WTC11 (cell line): ENCODE data around the gene SEMA5B. TPM values are rescaled to one million over a fixed set of nuclear protein-coding genes. Genes with fewer than 3 reads are reported as not detected.

Source experiments
- ATAC-seq: fragments of 200-7000 bp; cut with Tn5 transposase; 2 replicates; pipeline ENCODE4 v1.10.0; 2021; ENCODE audit warnings: mild to moderate bottlenecking, moderate library complexity
- CTCF ChIA-PET: fragments of 300-600 bp; sonication (Branson Sonifier 250); formaldehyde crosslinking; loops from one replicate; lab custom pipeline; 2021; ENCODE audit warnings: antibody characterized with exemption; lab: Charles Lee
- POLR2A ChIA-PET: fragments of 350-600 bp; sonication (Branson Sonifier 250); formaldehyde crosslinking; loops from one replicate; lab custom pipeline; 2021; ENCODE audit warnings: antibody characterized with exemption; lab: Charles Lee
- DNase-seq: peaks from one replicate; pipeline ENCODE4 v3.0.0; 2021; ENCODE audit warnings: low spot score
- H3K27ac Mint-ChIP-seq: 2 replicates; pipeline ENCODE4 v1.8.0; 2021; ENCODE audit warnings: mixed read lengths
- H3K27me3 Mint-ChIP-seq: 2 replicates; pipeline ENCODE4 v1.8.0; 2021; ENCODE audit warnings: low read depth, mild to moderate bottlenecking, moderate library complexity, mixed read lengths
- H3K36me3 Mint-ChIP-seq: 2 replicates; pipeline ENCODE4 v1.8.0; 2021; ENCODE audit warnings: mixed read lengths
- H3K4me1 Mint-ChIP-seq: 2 replicates; pipeline ENCODE4 v1.8.0; 2022; ENCODE audit warnings: mixed read lengths
- H3K4me3 Mint-ChIP-seq: 2 replicates; pipeline ENCODE4 v1.8.0; 2021; ENCODE audit warnings: mild to moderate bottlenecking, moderate library complexity, mixed read lengths
- H3K9me3 Mint-ChIP-seq: 2 replicates; pipeline ENCODE4 v1.8.0; 2021; ENCODE audit warnings: mixed read lengths
- ATF3 ChIP-seq: sonication (generic); formaldehyde crosslinking; conservative IDR thresholded peaks from 2 replicates; pipeline ENCODE4 v1.8.1; 2022; ENCODE audit warnings: mild to moderate bottlenecking, missing genetic modification reagents
- ATF6 ChIP-seq: sonication (generic); formaldehyde crosslinking; IDR thresholded peaks from 2 replicates; pipeline ENCODE4 v1.8.1; 2023; ENCODE audit warnings: mild to moderate bottlenecking, missing genetic modification reagents
- CTCF ChIP-seq: fragments of 200-600 bp; IDR thresholded peaks from 2 replicates; pipeline ENCODE4 v1.8.0; 2022; ENCODE audit warnings: antibody characterized with exemption
- FOXP1 ChIP-seq: sonication (generic); formaldehyde crosslinking; IDR thresholded peaks from 2 replicates; pipeline ENCODE4 v1.8.0; 2022; ENCODE audit warnings: missing genetic modification reagents, mild to moderate bottlenecking, moderate library complexity, borderline replicate concordance
- HMGXB4 ChIP-seq: sonication (generic); formaldehyde crosslinking; IDR thresholded peaks from 2 replicates; pipeline ENCODE4 v1.8.1; 2023; ENCODE audit warnings: mild to moderate bottlenecking, moderate library complexity, missing genetic modification reagents
- JUN ChIP-seq: sonication (generic); formaldehyde crosslinking; IDR thresholded peaks from 2 replicates; pipeline ENCODE4 v1.8.0; 2023; ENCODE audit warnings: mild to moderate bottlenecking, missing genetic modification reagents
- KAT7 ChIP-seq: sonication (generic); formaldehyde crosslinking; IDR thresholded peaks from 2 replicates; pipeline ENCODE4 v1.8.1; 2023; ENCODE audit warnings: missing genetic modification reagents, mild to moderate bottlenecking, borderline replicate concordance
- MXD4 ChIP-seq: fragments of 250-450 bp; sonication (Bioruptor Pico); IDR thresholded peaks from 2 replicates; pipeline ENCODE4 v1.8.0; 2021; ENCODE audit warnings: mild to moderate bottlenecking, moderate library complexity, borderline replicate concordance
- OVOL2 ChIP-seq: fragments of 250-450 bp; sonication (Bioruptor Pico); IDR thresholded peaks from 2 replicates; pipeline ENCODE4 v1.9.0; 2021; ENCODE audit warnings: mild to moderate bottlenecking, borderline replicate concordance
- SMAD3 ChIP-seq: sonication (generic); formaldehyde crosslinking; IDR thresholded peaks from 2 replicates; pipeline ENCODE4 v1.8.0; 2022; ENCODE audit warnings: missing genetic modification reagents, mild to moderate bottlenecking, borderline replicate concordance
- SP1 ChIP-seq: sonication (generic); formaldehyde crosslinking; conservative IDR thresholded peaks from 2 replicates; pipeline ENCODE4 v1.8.1; 2022; ENCODE audit warnings: missing genetic modification reagents
- TCF7 ChIP-seq: sonication (generic); formaldehyde crosslinking; IDR thresholded peaks from 2 replicates; pipeline ENCODE4 v1.8.0; 2022; ENCODE audit warnings: mild to moderate bottlenecking, low read depth, missing genetic modification reagents, moderate library complexity
- USF1 ChIP-seq: sonication (generic); formaldehyde crosslinking; IDR thresholded peaks from 2 replicates; pipeline ENCODE4 v1.8.0; 2022; ENCODE audit warnings: mild to moderate bottlenecking, missing genetic modification reagents
- ZBTB43 ChIP-seq: sonication (generic); formaldehyde crosslinking; IDR thresholded peaks from 2 replicates; pipeline ENCODE4 v1.8.1; 2023; ENCODE audit warnings: mild to moderate bottlenecking, missing genetic modification reagents
- ZNF138 ChIP-seq: sonication (generic); formaldehyde crosslinking; conservative IDR thresholded peaks from 2 replicates; pipeline ENCODE4 v1.8.1; 2022; ENCODE audit warnings: mild to moderate bottlenecking, moderate library complexity, missing genetic modification reagents
- ZNF219 ChIP-seq: sonication (generic); formaldehyde crosslinking; IDR thresholded peaks from 2 replicates; pipeline ENCODE4 v1.8.0; 2023; ENCODE audit warnings: missing genetic modification reagents, mild to moderate bottlenecking, borderline replicate concordance
- ZNF232 ChIP-seq: sonication (generic); formaldehyde crosslinking; IDR thresholded peaks from 2 replicates; pipeline ENCODE4 v1.8.0; 2022; ENCODE audit warnings: mild to moderate bottlenecking, missing genetic modification reagents
- ZNF317 ChIP-seq: sonication (generic); formaldehyde crosslinking; IDR thresholded peaks from 2 replicates; pipeline ENCODE4 v1.8.1; 2023; ENCODE audit warnings: low read depth, mild to moderate bottlenecking, moderate library complexity, missing genetic modification reagents, borderline replicate concordance
- ZNF423 ChIP-seq: fragments of 250-450 bp; sonication (Bioruptor Pico); IDR thresholded peaks from 2 replicates; pipeline ENCODE4 v2.1.2; 2022; ENCODE audit warnings: mild to moderate bottlenecking, moderate library complexity
- ZNF532 ChIP-seq: fragments of 250-450 bp; sonication (Bioruptor Pico); IDR thresholded peaks from 2 replicates; pipeline ENCODE4 v1.9.0; 2021; ENCODE audit warnings: mild to moderate bottlenecking, borderline replicate concordance
- ZNF671 ChIP-seq: fragments of 250-450 bp; sonication (Bioruptor Pico); IDR thresholded peaks from 2 replicates; pipeline ENCODE4 v1.8.0; 2021; ENCODE audit warnings: mild to moderate bottlenecking
- ZSCAN18 ChIP-seq: fragments of 250-450 bp; sonication (Bioruptor Pico); IDR thresholded peaks from 2 replicates; pipeline ENCODE4 v2.1.2; 2022; ENCODE audit warnings: mild to moderate bottlenecking, moderate library complexity
- total RNA-seq: library from RNA; stranded (reverse); gene quantifications from 3 replicates; pipeline ENCODE4 v1.2.3, GENCODE V29; 2021

The SEMA5B gene
- total RNA-seq, 1 experiment from 2014 or later = 20.7 TPM

- no peak for TF ChIP-seq ZNF532 (CRISPR knock-in tag)
- TF ChIP-seq MXD4 (CRISPR knock-in tag) = no peak
- TF ChIP-seq ATF3 (CRISPR knock-in tag) = no peak
- no peak for TF ChIP-seq ZNF317 (CRISPR knock-in tag)
- TF ChIP-seq TCF7 (CRISPR knock-in tag) = no peak
- TF ChIP-seq SMAD3 = no peak
- TF ChIP-seq ZNF219 (CRISPR knock-in tag) = no peak
- TF ChIP-seq JUN = no peak
- no peak for TF ChIP-seq KAT7
- no peak for TF ChIP-seq ZSCAN18 (CRISPR knock-in tag)
- TF ChIP-seq OVOL2 = no peak
- no peak for TF ChIP-seq CTCF
- no peak for TF ChIP-seq FOXP1
- no peak for TF ChIP-seq SP1 (CRISPR knock-in tag)
- TF ChIP-seq HMGXB4 (CRISPR knock-in tag) = no peak
- no peak for TF ChIP-seq ZNF423 (CRISPR knock-in tag)
Measured at GRCh38 chr3:123019161-123019560, 8.4 kb downstream of the SEMA5B start (continued).

- H3K27ac Mint-ChIP-seq = no peak overlapping the region
- DNase-seq (no peak), ATAC-seq (no peak)
- H3K4me3 Mint-ChIP-seq = no peak overlapping the region
- H3K36me3 Mint-ChIP-seq = no peaks in the 10 kb centered on the region
- H3K27me3 Mint-ChIP-seq = peaks cover 4% of the 10 kb centered on the region; the same call in 1 of the 2 replicates
- ChIA-PET POLR2A (interaction anchor here (0.9 kb wide), 1 partner anchor 10 kb away, joined by 3 read pairs; no protein-coding TSS in a partner anchor), CTCF (interaction anchor here (1.5 kb wide), 1 partner anchor 9 kb away, joined by 9 read pairs; the partner anchor contains the start of gene SEMA5B)
- H3K4me1 Mint-ChIP-seq = peaks cover 43% of the 10 kb centered on the region
- no peaks in the 10 kb centered on the region for H3K9me3 Mint-ChIP-seq
- TF ChIP-seq ATF6 (CRISPR knock-in tag) (no peak), ZNF138 (no peak), ZNF232 (no peak), ZNF671 (CRISPR knock-in tag) (no peak), USF1 (CRISPR knock-in tag) (no peak), ZBTB43 (CRISPR knock-in tag) (no peak), SMAD3 (no peak)
Measured at GRCh38 chr3:123018683-123019082, 8.9 kb downstream of the SEMA5B start.
